MM.1S (cell line): ENCODE results near the gene FHL1.

Source experiments
- CTCF ChIP-seq: fragments of 300-600 bp; sonication (generic); IDR thresholded peaks from 2 replicates; pipeline ENCODE4 v1.5.1; 2016; ENCODE audit warnings: antibody characterized with exemption, low read length, mixed read lengths
- EZH2 ChIP-seq: fragments of 300-600 bp; sonication (generic); optimal IDR thresholded peaks from 2 replicates; pipeline ENCODE3; 2017; ENCODE audit warnings: low read depth, mild to moderate bottlenecking, antibody characterized with exemption, low read length, mixed read lengths
- EZH2phosphoT487 ChIP-seq: fragments of 300-600 bp; sonication (generic); IDR thresholded peaks from 2 replicates; pipeline ENCODE4 v1.6.1; 2018; ENCODE audit warnings: antibody characterized with exemption, low read length

GRCh38 chrX:136251041-136251991 is 104.0 kb downstream of the FHL1 start, which contains the start of gene MAP7D3:
- TF ChIP-seq EZH2 (no peak), CTCF (no peak), EZH2phosphoT487 (no peak)
